ENCODE data around the gene ASXL3. TPM values are rescaled to one million over a fixed set of nuclear protein-coding genes. Genes with fewer than 3 reads are reported as not detected.

The ASXL3 gene
- total and polyA plus RNA-seq, 2 donors: 0.11 to 0.42 TPM

DNA sequence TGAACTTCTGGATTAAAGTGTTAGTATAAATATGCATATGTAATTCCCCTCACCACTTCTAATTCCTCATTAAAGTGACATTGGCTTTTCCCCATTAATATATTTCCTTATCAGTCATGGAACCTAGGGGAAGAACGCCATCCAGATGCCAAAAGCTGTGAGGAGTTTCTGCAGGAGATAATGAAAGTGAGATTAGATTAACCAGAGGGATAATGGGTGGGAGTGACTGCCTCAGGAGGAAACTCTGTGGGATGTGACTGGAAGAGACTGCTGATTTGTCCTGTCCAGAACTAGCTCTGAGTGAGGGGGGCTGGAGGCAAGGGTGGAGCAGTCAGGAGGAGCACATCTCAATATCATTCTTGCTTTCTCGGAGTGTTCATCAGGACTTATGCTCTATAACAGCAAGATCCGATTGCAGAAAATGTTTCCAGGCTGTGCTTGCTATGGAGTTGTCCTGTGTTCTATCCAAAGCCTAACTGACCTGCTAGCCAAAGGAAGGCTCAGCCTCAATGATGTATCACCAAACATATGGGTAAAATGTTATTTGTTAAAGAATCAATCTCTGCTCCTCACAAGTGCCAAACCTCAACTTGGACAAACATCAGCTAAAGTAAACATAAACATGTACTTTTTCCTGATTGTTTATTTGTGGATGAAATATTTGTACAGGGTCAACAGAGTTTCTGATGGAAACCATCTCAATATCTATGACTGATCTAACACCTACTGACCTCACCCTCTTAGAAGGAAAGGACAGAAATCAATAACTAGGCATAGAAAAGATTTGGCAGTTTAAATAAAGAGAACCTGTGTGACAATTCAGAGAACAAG is 118.5 kb downstream of the ASXL3 start:
- Histone ChIP-seq H3K4me3 (ENCODE audit: low read length in 2 of 2) (no peak overlapping the region), H3K4me1 (ENCODE audit: control insufficient read depth in 2 of 2, insufficient read depth in 2 of 2, low read length in 2 of 2) (no peaks in the 10 kb centered on the region), H3K27ac (ENCODE audit: low read depth in 1 of 2, low read length in 1 of 2) (no peak overlapping the region), H3K9me3 (ENCODE audit: control insufficient read depth in 2 of 2, insufficient read depth in 1 of 2, low read length in 1 of 2) (no peaks in the 10 kb centered on the region), H3K36me3 (ENCODE audit: control insufficient read depth in 2 of 2, insufficient read depth in 2 of 2, low read length in 1 of 2) (no peaks in the 10 kb centered on the region), H3K27me3 (ENCODE audit: control insufficient read depth in 2 of 2, insufficient read depth in 1 of 2, low read length in 1 of 2) (no peaks in the 10 kb centered on the region)
- no peak for DNase-seq (ENCODE audit: low read depth in 6 of 9, low spot score in 9 of 9)
- 89% methylated on average over 3 of the region's 3 CpGs for WGBS

DNA sequence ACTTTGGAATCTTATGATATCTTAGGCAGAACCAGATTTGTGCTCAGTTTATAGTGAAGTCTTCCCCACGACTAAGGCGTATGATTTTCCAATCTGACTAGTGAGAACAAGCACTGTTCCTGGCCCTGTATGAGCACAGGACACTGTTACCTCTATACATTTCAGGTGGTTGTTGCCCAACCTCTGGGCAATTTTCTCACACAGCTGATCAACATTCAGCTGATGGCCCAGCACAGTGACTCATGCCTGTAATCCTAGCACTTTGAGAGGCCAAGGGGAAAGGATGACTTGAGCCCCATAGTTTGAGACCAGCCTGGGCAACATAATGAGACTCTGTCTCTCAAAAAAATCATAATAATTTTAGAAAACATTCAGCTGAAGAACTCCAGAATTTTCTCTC is 119.5 kb downstream of the ASXL3 start:
- no peak for DNase-seq (ENCODE audit: low read depth in 6 of 9, low spot score in 9 of 9)
- no peaks in the 10 kb centered on the region for H3K4me1 ChIP-seq (ENCODE audit: control insufficient read depth in 2 of 2, insufficient read depth in 2 of 2, low read length in 2 of 2)
- no peaks in the 10 kb centered on the region for H3K27me3 ChIP-seq (ENCODE audit: control insufficient read depth in 2 of 2, insufficient read depth in 1 of 2, low read length in 1 of 2)
- no peaks in the 10 kb centered on the region for H3K9me3 ChIP-seq (ENCODE audit: control insufficient read depth in 2 of 2, insufficient read depth in 1 of 2, low read length in 1 of 2)
- H3K36me3 ChIP-seq (ENCODE audit: control insufficient read depth in 2 of 2, insufficient read depth in 2 of 2, low read length in 1 of 2): no peaks in the 10 kb centered on the region
- WGBS: 47% methylated on average over 2 of the region's 2 CpGs
- H3K27ac ChIP-seq (ENCODE audit: low read depth in 1 of 2, low read length in 1 of 2): no peak overlapping the region
- H3K4me3 ChIP-seq (ENCODE audit: low read length in 2 of 2): no peak overlapping the region

DNA sequence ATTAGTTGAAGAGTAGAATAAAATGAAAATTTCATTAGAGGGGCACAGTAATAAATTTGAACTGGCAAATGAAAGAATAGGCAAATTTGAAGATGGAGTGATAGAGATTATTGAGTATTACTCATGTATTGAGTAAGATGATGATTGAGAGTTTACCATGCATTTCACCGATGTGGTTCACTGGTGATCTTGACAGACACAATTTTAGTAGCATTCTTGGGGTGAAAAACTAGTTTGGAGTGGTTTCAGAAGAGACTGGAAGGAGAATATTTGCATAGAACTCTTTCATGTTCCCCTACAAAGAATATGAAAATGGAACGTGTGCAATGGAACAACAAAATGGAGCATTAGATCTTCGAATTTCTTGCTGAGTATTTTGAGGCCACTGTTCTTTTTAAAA is 121.4 kb downstream of the ASXL3 start:
- no peaks in the 10 kb centered on the region for H3K9me3 ChIP-seq (ENCODE audit: control insufficient read depth in 2 of 2, insufficient read depth in 1 of 2, low read length in 1 of 2)
- H3K4me3 ChIP-seq (ENCODE audit: low read length in 2 of 2): no peak overlapping the region
- WGBS: 68% methylated on average over 3 of the region's 3 CpGs
- no peak for DNase-seq (ENCODE audit: low read depth in 6 of 9, low spot score in 9 of 9)
- no peak overlapping the region for H3K27ac ChIP-seq (ENCODE audit: low read depth in 1 of 2, low read length in 1 of 2)
- H3K27me3 ChIP-seq (ENCODE audit: control insufficient read depth in 2 of 2, insufficient read depth in 1 of 2, low read length in 1 of 2): no peaks in the 10 kb centered on the region
- no peaks in the 10 kb centered on the region for H3K36me3 ChIP-seq (ENCODE audit: control insufficient read depth in 2 of 2, insufficient read depth in 2 of 2, low read length in 1 of 2)
- no peaks in the 10 kb centered on the region for H3K4me1 ChIP-seq (ENCODE audit: control insufficient read depth in 2 of 2, insufficient read depth in 2 of 2, low read length in 2 of 2)

DNA sequence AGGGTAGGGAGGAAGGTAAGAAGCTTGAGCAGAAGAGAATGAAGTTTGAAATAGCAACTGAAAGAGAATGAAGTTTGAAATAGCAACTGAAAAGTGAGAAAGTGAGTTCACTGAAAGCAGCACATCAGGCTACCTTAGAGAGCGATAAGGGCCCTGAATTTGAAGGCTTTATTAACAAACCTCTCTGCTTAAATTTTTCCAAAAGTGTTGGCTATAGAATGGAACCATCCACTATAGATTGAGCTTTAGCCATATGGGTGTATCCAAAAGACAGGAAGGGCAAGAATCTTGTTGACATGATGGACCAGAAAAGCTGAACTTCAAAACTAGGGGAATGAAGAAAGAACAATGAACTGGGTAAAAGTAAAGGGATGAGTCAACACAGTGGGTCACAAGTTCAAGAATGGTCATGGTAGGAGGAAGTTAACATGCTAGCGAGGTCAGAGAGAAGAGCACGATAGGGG is 122.5 kb downstream of the ASXL3 start:
- DNase-seq (ENCODE audit: low read depth in 6 of 9, low spot score in 9 of 9): no peak
- no peak overlapping the region for H3K27ac ChIP-seq (ENCODE audit: low read depth in 1 of 2, low read length in 1 of 2)
- H3K36me3 ChIP-seq (ENCODE audit: control insufficient read depth in 2 of 2, insufficient read depth in 2 of 2, low read length in 1 of 2): no peaks in the 10 kb centered on the region
- 97% methylated on average over 3 of the region's 3 CpGs for WGBS
- no peaks in the 10 kb centered on the region for H3K9me3 ChIP-seq (ENCODE audit: control insufficient read depth in 2 of 2, insufficient read depth in 1 of 2, low read length in 1 of 2)
- H3K4me1 ChIP-seq (ENCODE audit: control insufficient read depth in 2 of 2, insufficient read depth in 2 of 2, low read length in 2 of 2): no peaks in the 10 kb centered on the region
- H3K27me3 ChIP-seq (ENCODE audit: control insufficient read depth in 2 of 2, insufficient read depth in 1 of 2, low read length in 1 of 2): no peaks in the 10 kb centered on the region
- H3K4me3 ChIP-seq (ENCODE audit: low read length in 2 of 2): no peak overlapping the region

DNA sequence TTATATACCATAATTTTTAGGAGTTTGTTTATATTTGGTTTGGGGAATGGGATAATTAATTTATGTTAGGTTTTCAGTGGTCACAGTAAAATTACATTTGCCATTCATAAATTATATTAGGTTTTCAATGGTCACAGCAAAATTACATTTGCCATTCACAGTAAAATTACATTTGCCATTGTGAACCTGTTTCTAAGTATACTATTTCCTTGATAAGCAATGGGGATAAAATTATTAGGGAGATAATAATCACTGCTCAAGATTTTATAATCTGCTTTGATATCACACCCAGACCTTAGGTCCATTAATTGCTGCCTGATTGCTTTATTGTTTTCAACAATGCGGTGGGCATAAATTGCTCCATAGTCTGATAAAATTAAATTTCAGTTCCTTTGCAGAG is 124.6 kb downstream of the ASXL3 start:
- 100% methylated on average over 1 of the region's 1 CpG for WGBS
- no peak for DNase-seq (ENCODE audit: low read depth in 6 of 9, low spot score in 9 of 9)
- no peak overlapping the region for H3K27ac ChIP-seq (ENCODE audit: low read depth in 1 of 2, low read length in 1 of 2)
- no peak overlapping the region for H3K4me3 ChIP-seq (ENCODE audit: low read length in 2 of 2)
- no peaks in the 10 kb centered on the region for H3K27me3 ChIP-seq (ENCODE audit: control insufficient read depth in 2 of 2, insufficient read depth in 1 of 2, low read length in 1 of 2)
- no peaks in the 10 kb centered on the region for H3K4me1 ChIP-seq (ENCODE audit: control insufficient read depth in 2 of 2, insufficient read depth in 2 of 2, low read length in 2 of 2)
- H3K9me3 ChIP-seq (ENCODE audit: control insufficient read depth in 2 of 2, insufficient read depth in 1 of 2, low read length in 1 of 2): no peaks in the 10 kb centered on the region
- no peaks in the 10 kb centered on the region for H3K36me3 ChIP-seq (ENCODE audit: control insufficient read depth in 2 of 2, insufficient read depth in 2 of 2, low read length in 1 of 2)

DNA sequence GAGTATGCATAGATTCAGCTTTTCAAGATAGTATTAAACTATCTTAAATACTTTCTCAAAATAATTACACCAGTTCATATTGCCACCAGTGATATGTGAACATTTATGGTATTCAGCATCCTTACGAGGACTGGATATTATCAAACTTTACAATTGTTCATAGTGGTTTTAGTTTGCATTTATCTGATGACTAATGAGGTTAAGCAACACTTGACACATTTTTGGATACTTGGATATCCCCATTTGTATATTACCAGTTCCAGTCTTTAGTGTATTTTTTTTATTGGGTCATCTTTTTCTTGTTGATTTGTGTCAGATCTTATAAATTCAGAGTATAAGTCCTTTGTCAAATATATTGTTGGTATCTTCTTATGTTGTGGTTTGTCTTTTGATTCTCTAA is 128.4 kb downstream of the ASXL3 start:
- Histone ChIP-seq H3K4me3 (ENCODE audit: low read length in 2 of 2) (no peak overlapping the region), H3K4me1 (ENCODE audit: control insufficient read depth in 2 of 2, insufficient read depth in 2 of 2, low read length in 2 of 2) (no peaks in the 10 kb centered on the region), H3K27me3 (ENCODE audit: control insufficient read depth in 2 of 2, insufficient read depth in 1 of 2, low read length in 1 of 2) (no peaks in the 10 kb centered on the region), H3K27ac (ENCODE audit: low read depth in 1 of 2, low read length in 1 of 2) (no peak overlapping the region), H3K9me3 (ENCODE audit: control insufficient read depth in 2 of 2, insufficient read depth in 1 of 2, low read length in 1 of 2) (no peaks in the 10 kb centered on the region), H3K36me3 (ENCODE audit: control insufficient read depth in 2 of 2, insufficient read depth in 2 of 2, low read length in 1 of 2) (no peaks in the 10 kb centered on the region)
- DNase-seq (ENCODE audit: low read depth in 6 of 9, low spot score in 9 of 9): no peak
- 42% methylated on average over 1 of the region's 1 CpG for WGBS

DNA sequence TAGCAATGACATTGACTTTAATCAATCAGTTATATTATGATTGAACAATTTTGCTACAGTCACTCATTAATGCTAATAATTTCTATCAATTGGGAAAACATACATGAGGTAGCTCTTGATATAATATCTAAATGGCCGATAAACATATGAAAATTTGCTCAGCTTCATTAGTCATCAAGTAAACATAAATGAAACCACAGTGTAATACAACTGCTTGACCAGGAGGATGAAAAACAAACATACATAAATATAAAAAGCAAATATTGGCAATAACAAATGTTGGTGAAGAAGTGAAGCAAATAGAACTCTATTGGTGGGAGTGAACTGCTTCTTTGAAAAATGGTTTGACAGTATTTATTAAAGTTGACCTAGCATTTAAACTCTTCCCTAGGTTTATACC is 130.9 kb downstream of the ASXL3 start:
- H3K4me3 ChIP-seq (ENCODE audit: low read length in 2 of 2): no peak overlapping the region
- H3K4me1 ChIP-seq (ENCODE audit: control insufficient read depth in 2 of 2, insufficient read depth in 2 of 2, low read length in 2 of 2): no peaks in the 10 kb centered on the region
- no peak for DNase-seq (ENCODE audit: low read depth in 6 of 9, low spot score in 9 of 9)
- no peak overlapping the region for H3K27ac ChIP-seq (ENCODE audit: low read depth in 1 of 2, low read length in 1 of 2)
- no peaks in the 10 kb centered on the region for H3K9me3 ChIP-seq (ENCODE audit: control insufficient read depth in 2 of 2, insufficient read depth in 1 of 2, low read length in 1 of 2)
- no peaks in the 10 kb centered on the region for H3K27me3 ChIP-seq (ENCODE audit: control insufficient read depth in 2 of 2, insufficient read depth in 1 of 2, low read length in 1 of 2)
- H3K36me3 ChIP-seq (ENCODE audit: control insufficient read depth in 2 of 2, insufficient read depth in 2 of 2, low read length in 1 of 2): no peaks in the 10 kb centered on the region
- WGBS: 90% methylated on average over 1 of the region's 1 CpG

DNA sequence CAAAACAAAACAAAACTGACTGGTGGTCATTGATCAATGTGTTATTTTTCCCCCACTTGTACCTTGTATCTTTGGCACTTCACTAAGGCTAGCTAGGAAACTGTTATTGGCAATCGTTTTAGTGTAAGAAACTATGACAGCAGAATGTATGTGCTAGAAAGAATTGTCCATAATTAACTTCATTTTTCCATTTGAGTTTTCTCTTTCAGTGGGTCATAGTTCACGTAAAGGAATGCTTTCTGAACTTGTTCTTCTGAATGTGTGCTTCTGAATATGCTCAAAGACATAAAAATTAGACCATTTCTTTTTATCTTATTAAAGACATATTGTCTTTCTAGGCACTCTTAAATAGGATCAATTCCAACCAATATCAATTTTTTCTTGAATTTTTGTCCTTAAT is 132.2 kb downstream of the ASXL3 start:
- Histone ChIP-seq H3K4me1 (ENCODE audit: control insufficient read depth in 2 of 2, insufficient read depth in 2 of 2, low read length in 2 of 2) (no peaks in the 10 kb centered on the region), H3K27ac (ENCODE audit: low read depth in 1 of 2, low read length in 1 of 2) (no peak overlapping the region), H3K9me3 (ENCODE audit: control insufficient read depth in 2 of 2, insufficient read depth in 1 of 2, low read length in 1 of 2) (no peaks in the 10 kb centered on the region), H3K36me3 (ENCODE audit: control insufficient read depth in 2 of 2, insufficient read depth in 2 of 2, low read length in 1 of 2) (no peaks in the 10 kb centered on the region), H3K4me3 (ENCODE audit: low read length in 2 of 2) (no peak overlapping the region), H3K27me3 (ENCODE audit: control insufficient read depth in 2 of 2, insufficient read depth in 1 of 2, low read length in 1 of 2) (no peaks in the 10 kb centered on the region)
- WGBS: 88% methylated on average over 2 of the region's 2 CpGs
- DNase-seq (ENCODE audit: low read depth in 6 of 9, low spot score in 9 of 9): no peak

DNA sequence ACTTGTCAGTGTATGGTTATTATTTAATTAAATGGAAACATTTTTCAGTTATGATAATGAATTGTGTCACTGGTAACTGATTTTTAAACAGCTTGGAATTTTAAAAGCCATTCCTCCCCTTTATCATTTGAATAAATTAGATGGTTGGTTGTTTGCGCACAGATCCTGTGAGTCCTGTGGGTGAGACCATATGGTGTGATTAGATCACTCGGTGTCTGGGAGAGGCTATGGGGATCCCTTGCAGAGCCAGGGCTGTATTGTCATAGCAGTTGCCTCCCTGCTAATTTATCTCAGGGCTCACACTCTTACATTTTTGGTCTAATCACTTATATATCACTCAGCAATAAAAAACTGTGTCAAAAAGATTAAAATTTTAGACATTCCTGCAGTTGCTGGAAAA is 133.5 kb downstream of the ASXL3 start:
- H3K27ac ChIP-seq (ENCODE audit: low read depth in 1 of 2, low read length in 1 of 2): no peak overlapping the region
- no peaks in the 10 kb centered on the region for H3K9me3 ChIP-seq (ENCODE audit: control insufficient read depth in 2 of 2, insufficient read depth in 1 of 2, low read length in 1 of 2)
- no peak overlapping the region for H3K4me3 ChIP-seq (ENCODE audit: low read length in 2 of 2)
- DNase-seq (ENCODE audit: low read depth in 6 of 9, low spot score in 9 of 9): no peak
- WGBS: 93% methylated on average over 2 of the region's 2 CpGs
- no peaks in the 10 kb centered on the region for H3K27me3 ChIP-seq (ENCODE audit: control insufficient read depth in 2 of 2, insufficient read depth in 1 of 2, low read length in 1 of 2)
- no peaks in the 10 kb centered on the region for H3K4me1 ChIP-seq (ENCODE audit: control insufficient read depth in 2 of 2, insufficient read depth in 2 of 2, low read length in 2 of 2)
- H3K36me3 ChIP-seq (ENCODE audit: control insufficient read depth in 2 of 2, insufficient read depth in 2 of 2, low read length in 1 of 2): no peaks in the 10 kb centered on the region

Data from thymus (tissue), 11 donors.